ENCODE data around the gene AHRR. TPM values are rescaled to one million over a fixed set of nuclear protein-coding genes. Genes with fewer than 3 reads are reported as not detected.

The AHRR gene
- total RNA-seq, 1 donor from 2014 or later, result 1.4 TPM

GRCh38 chr5:464446-464842 is 142.9 kb downstream of the AHRR start:
- H3K36me3 ChIP-seq, result peaks cover 74% of the 10 kb centered on the region
- DNase-seq, result peak; percentile 6
- no peaks in the 10 kb centered on the region for H3K9me3 ChIP-seq (replicated peaks)
- intact Hi-C loops (cut with micrococcal nuclease), result no loop called here
- H3K27ac ChIP-seq (replicated peaks), result no peak overlapping the region
- H3K4me1 ChIP-seq, result no peaks in the 10 kb centered on the region
- H3K27me3 ChIP-seq (ENCODE audit: low read depth), result no peaks in the 10 kb centered on the region
- H3K4me3 ChIP-seq, result no peak overlapping the region
- TF ChIP-seq CTCF (IDR thresholded peaks at IDR 0.05; ENCODE audit: borderline replicate concordance), result no peak

- Histone ChIP-seq H3K4me3 (no peak overlapping the region), H3K27me3 (ENCODE audit: low read depth) (no peaks in the 10 kb centered on the region), H3K27ac (replicated peaks) (no peak overlapping the region), H3K9me3 (replicated peaks) (no peaks in the 10 kb centered on the region), H3K36me3 (peaks cover 71% of the 10 kb centered on the region), H3K4me1 (no peaks in the 10 kb centered on the region)
- intact Hi-C loops (cut with micrococcal nuclease), result no loop called here
- DNase-seq, result peak; percentile 11
- no peak for TF ChIP-seq CTCF (IDR thresholded peaks at IDR 0.05; ENCODE audit: borderline replicate concordance)
Observed at GRCh38 chr5:464843-465590, 143.5 kb downstream of the AHRR start.

- no peak for TF ChIP-seq CTCF (IDR thresholded peaks at IDR 0.05; ENCODE audit: borderline replicate concordance)
- Histone ChIP-seq H3K4me3 (no peak overlapping the region), H3K9me3 (replicated peaks) (no peaks in the 10 kb centered on the region), H3K27me3 (ENCODE audit: low read depth) (no peaks in the 10 kb centered on the region), H3K4me1 (peaks cover 4% of the 10 kb centered on the region), H3K36me3 (peaks cover 69% of the 10 kb centered on the region), H3K27ac (replicated peaks) (no peak overlapping the region)
- peak; percentile 9 for DNase-seq
- intact Hi-C loops (cut with micrococcal nuclease), result no loop called here
Observed at GRCh38 chr5:465591-466403, 144.3 kb downstream of the AHRR start.

GRCh38 chr5:466661-467310 is 145.3 kb downstream of the AHRR start:
- H3K36me3 ChIP-seq, result peaks cover 66% of the 10 kb centered on the region
- no peak overlapping the region for H3K27ac ChIP-seq (replicated peaks)
- DNase-seq, result peak; percentile 9
- H3K4me1 ChIP-seq, result peaks cover 13% of the 10 kb centered on the region
- H3K4me3 ChIP-seq, result no peak overlapping the region
- H3K27me3 ChIP-seq (ENCODE audit: low read depth), result no peaks in the 10 kb centered on the region
- TF ChIP-seq CTCF (IDR thresholded peaks at IDR 0.05; ENCODE audit: borderline replicate concordance), result no peak
- H3K9me3 ChIP-seq (replicated peaks), result no peaks in the 10 kb centered on the region
- intact Hi-C loops (cut with micrococcal nuclease), result no loop called here

GRCh38 chr5:468401-468800 is 146.9 kb downstream of the AHRR start:
- Histone ChIP-seq H3K9me3 (replicated peaks) (no peaks in the 10 kb centered on the region), H3K27ac (replicated peaks) (no peak overlapping the region), H3K27me3 (ENCODE audit: low read depth) (no peaks in the 10 kb centered on the region), H3K4me1 (peaks cover 26% of the 10 kb centered on the region), H3K36me3 (peaks cover 49% of the 10 kb centered on the region), H3K4me3 (no peak overlapping the region)
- TF ChIP-seq CTCF (IDR thresholded peaks at IDR 0.05; ENCODE audit: borderline replicate concordance), result no peak
- DNase-seq, result no peak
- intact Hi-C loops (cut with micrococcal nuclease), result no loop called here
